ENCODE data around the gene FOXL3.

The FOXL3 gene

GRCh38 chr7:304574-305409 lies 14.8 kb downstream of the FOXL3 start:
- no peak for DNase-seq

GRCh38 chr7:305410-306151 lies 15.6 kb downstream of the FOXL3 start:
- DNase-seq: no peak

- DNase-seq: no peak
Observed at GRCh38 chr7:307970-308369, 18.0 kb downstream of the FOXL3 start.

- no peak for DNase-seq
Observed at GRCh38 chr7:309586-310228, 19.7 kb downstream of the FOXL3 start.

GRCh38 chr7:311131-311680 lies 21.2 kb downstream of the FOXL3 start:
- no peak for DNase-seq

- DNase-seq: no peak
Observed at GRCh38 chr7:311796-312195, 21.8 kb downstream of the FOXL3 start.

- DNase-seq: no peak
Observed at GRCh38 chr7:312424-312823, 22.5 kb downstream of the FOXL3 start.

- DNase-seq: no peak
Observed at GRCh38 chr7:314853-315252, 24.9 kb downstream of the FOXL3 start.

GRCh38 chr7:315516-316265 lies 25.7 kb downstream of the FOXL3 start:
- DNase-seq: no peak

- DNase-seq: no peak
Observed at GRCh38 chr7:317643-318405, 27.9 kb downstream of the FOXL3 start.

GRCh38 chr7:318476-318875 lies 28.5 kb downstream of the FOXL3 start:
- no peak for DNase-seq

- DNase-seq: no peak
Observed at GRCh38 chr7:318878-319661, 29.1 kb downstream of the FOXL3 start.

- no peak for DNase-seq
Observed at GRCh38 chr7:320297-320696, 30.3 kb downstream of the FOXL3 start.

- DNase-seq: no peak
Observed at GRCh38 chr7:322111-322671, 32.2 kb downstream of the FOXL3 start.

GRCh38 chr7:322708-323111 lies 32.7 kb downstream of the FOXL3 start:
- no peak for DNase-seq

GRCh38 chr7:323410-323809 lies 33.4 kb downstream of the FOXL3 start:
- DNase-seq: no peak

- DNase-seq: no peak
Observed at GRCh38 chr7:324011-324410, 34.0 kb downstream of the FOXL3 start.

- no peak for DNase-seq
Observed at GRCh38 chr7:325051-325798, 35.3 kb downstream of the FOXL3 start.

GRCh38 chr7:325811-326210 lies 35.8 kb downstream of the FOXL3 start:
- no peak for DNase-seq

- DNase-seq: no peak
Observed at GRCh38 chr7:326273-326672, 36.3 kb downstream of the FOXL3 start.
